ENCODE data around the gene CCDC112. TPM values are rescaled to one million over a fixed set of nuclear protein-coding genes. Genes with fewer than 3 reads are reported as not detected.
A peak's percentile ranks its signal among the peaks of the same experiment; 100 is the strongest.

Gene CCDC112
- total and polyA plus RNA-seq, 2 of the 13 experiments (the other 11 are each of a cell fraction or from before 2014, with no cell fraction given) = 1.1 to 2.8 TPM

GRCh38 chr5:115296124-115297022 is at the start of gene CCDC112 (continued):
- TF ChIP-seq CREBL2 (CRISPR knock-in tag; IDR thresholded peaks at IDR 0.05; ENCODE audit: borderline replicate concordance) = peak; percentile 39; the same call in 1 of the 2 replicates
- no peak for TF ChIP-seq CSRNP2 (CRISPR knock-in tag; conservative IDR thresholded peaks at IDR 0.05; ENCODE audit: low read depth)
- TF ChIP-seq ZBTB33 (CRISPR knock-in tag; IDR thresholded peaks at IDR 0.05) = no peak
- no peak for TF ChIP-seq NFE2L2 (IDR thresholded peaks at IDR 0.05; ENCODE audit: low read length)
- TF ChIP-seq SMAD3 (CRISPR knock-in tag; IDR thresholded peaks at IDR 0.05) = no peak
- no peak for TF ChIP-seq ZNF597 (CRISPR knock-in tag; IDR thresholded peaks at IDR 0.05)
- 0 out of 2 replicates have a peak, but pooled peaks have one; percentile 31 for TF ChIP-seq THAP11 (CRISPR knock-in tag; IDR thresholded peaks at IDR 0.05)
- no peak for TF ChIP-seq ZSCAN20 (CRISPR knock-in tag; IDR thresholded peaks at IDR 0.05; ENCODE audit: borderline replicate concordance)
- no peak for TF ChIP-seq IRX3 (CRISPR knock-in tag; IDR thresholded peaks at IDR 0.05; ENCODE audit: borderline replicate concordance, low read depth)
- no peak for TF ChIP-seq RXRB (CRISPR knock-in tag; IDR thresholded peaks at IDR 0.05; ENCODE audit: borderline replicate concordance)
- TF ChIP-seq ZNF282 (IDR thresholded peaks at IDR 0.05; ENCODE audit: partially characterized antibody) = no peak
- TF ChIP-seq SALL1 (CRISPR knock-in tag; IDR thresholded peaks at IDR 0.05) = peak; percentile 32; the same call in 1 of the 2 replicates
- peak; percentile 47; the same call in 1 of the 2 replicates for TF ChIP-seq MYC (CRISPR knock-in tag; IDR thresholded peaks at IDR 0.05; ENCODE audit: borderline replicate concordance)
- TF ChIP-seq ZNF317 (CRISPR knock-in tag; IDR thresholded peaks at IDR 0.05) = no peak
- no peak for TF ChIP-seq MAF1 (CRISPR knock-in tag; IDR thresholded peaks at IDR 0.05; ENCODE audit: borderline replicate concordance)
- no peak for TF ChIP-seq DMTF1 (CRISPR knock-in tag; IDR thresholded peaks at IDR 0.05)
- TF ChIP-seq NR1H2 (CRISPR knock-in tag; IDR thresholded peaks at IDR 0.05; ENCODE audit: borderline replicate concordance, low read depth) = no peak
- TF ChIP-seq ZMYM4 (CRISPR knock-in tag; IDR thresholded peaks at IDR 0.05) = peak; percentile 66; the same call in 1 of the 2 replicates
- TF ChIP-seq TGIF2 (CRISPR knock-in tag; IDR thresholded peaks at IDR 0.05) = no peak
- TF ChIP-seq MED1 (CRISPR knock-in tag; IDR thresholded peaks at IDR 0.05) = peak; percentile 14; the same call in 1 of the 2 replicates
- TF ChIP-seq ZFP36L2 (CRISPR knock-in tag; IDR thresholded peaks at IDR 0.05) = no peak
- TF ChIP-seq GTF3A (CRISPR knock-in tag; conservative IDR thresholded peaks at IDR 0.05) = no peak
- TF ChIP-seq ZBTB21 (CRISPR knock-in tag; IDR thresholded peaks at IDR 0.05) = no peak
